Measurements from ENCODE around the gene USP26.
"Not testable (repeated sequence)": the region's sequence is repeated elsewhere in the genome, so short reads cannot be mapped to it uniquely, and the experiment has no call there.

The USP26 gene

DNA sequence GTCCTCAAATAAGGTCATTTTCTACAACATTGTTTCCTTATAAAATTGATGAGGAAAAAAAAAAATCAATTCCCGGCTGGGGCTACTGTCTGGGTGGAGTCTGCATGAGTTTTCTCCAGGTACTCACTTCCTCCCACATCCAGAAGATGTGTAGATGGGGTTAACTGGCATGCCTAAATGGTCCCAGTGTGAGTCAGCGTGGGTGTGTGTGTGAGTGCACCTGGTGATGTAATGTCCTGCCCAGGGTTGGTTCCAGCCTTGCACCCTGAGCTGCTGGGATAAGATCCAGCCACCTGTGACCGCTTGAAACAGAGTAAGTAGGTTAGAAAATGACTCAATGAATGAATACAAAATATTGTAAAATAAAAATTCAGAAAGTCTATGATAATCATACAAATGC is 11.1 kb downstream of the USP26 start:
- H3K36me3 ChIP-seq (ENCODE audit: control insufficient read depth, low read length), result no peaks in the 10 kb centered on the region
- no peaks in the 10 kb centered on the region for H3F3A ChIP-seq (ENCODE audit: control insufficient read depth, insufficient read depth)
- H3K79me2 ChIP-seq (ENCODE audit: control insufficient read depth, low read length), result no peaks in the 10 kb centered on the region
- no peak overlapping the region for H3K4me3 ChIP-seq (ENCODE audit: low read length)
- no peak overlapping the region for H3K27ac ChIP-seq (ENCODE audit: low read depth, low read length)
- H4K20me1 ChIP-seq (ENCODE audit: control insufficient read depth, insufficient read depth, low read depth, low read length), result no peaks in the 10 kb centered on the region
- no peaks in the 10 kb centered on the region for H3K4me1 ChIP-seq (ENCODE audit: control insufficient read depth, low read length)
- no peak for TF ChIP-seq EZH2phosphoT487 (IDR thresholded peaks at IDR 0.05; ENCODE audit: borderline replicate concordance, low read length)
- TF ChIP-seq, protein P1, sequence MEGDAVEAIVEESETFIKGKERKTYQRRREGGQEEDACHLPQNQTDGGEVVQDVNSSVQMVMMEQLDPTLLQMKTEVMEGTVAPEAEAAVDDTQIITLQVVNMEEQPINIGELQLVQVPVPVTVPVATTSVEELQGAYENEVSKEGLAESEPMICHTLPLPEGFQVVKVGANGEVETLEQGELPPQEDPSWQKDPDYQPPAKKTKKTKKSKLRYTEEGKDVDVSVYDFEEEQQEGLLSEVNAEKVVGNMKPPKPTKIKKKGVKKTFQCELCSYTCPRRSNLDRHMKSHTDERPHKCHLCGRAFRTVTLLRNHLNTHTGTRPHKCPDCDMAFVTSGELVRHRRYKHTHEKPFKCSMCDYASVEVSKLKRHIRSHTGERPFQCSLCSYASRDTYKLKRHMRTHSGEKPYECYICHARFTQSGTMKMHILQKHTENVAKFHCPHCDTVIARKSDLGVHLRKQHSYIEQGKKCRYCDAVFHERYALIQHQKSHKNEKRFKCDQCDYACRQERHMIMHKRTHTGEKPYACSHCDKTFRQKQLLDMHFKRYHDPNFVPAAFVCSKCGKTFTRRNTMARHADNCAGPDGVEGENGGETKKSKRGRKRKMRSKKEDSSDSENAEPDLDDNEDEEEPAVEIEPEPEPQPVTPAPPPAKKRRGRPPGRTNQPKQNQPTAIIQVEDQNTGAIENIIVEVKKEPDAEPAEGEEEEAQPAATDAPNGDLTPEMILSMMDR (IDR thresholded peaks at IDR 0.05; ENCODE audit: low read depth, low read length, poor library complexity, severe bottlenecking), result no peak
- no peaks in the 10 kb centered on the region for H3K9me3 ChIP-seq (ENCODE audit: control insufficient read depth, insufficient read depth, low read length)
- H3K9me2 ChIP-seq (replicated peaks; ENCODE audit: control insufficient read depth, low read length), result no peaks in the 10 kb centered on the region
- H3K27me3 ChIP-seq (ENCODE audit: control insufficient read depth, low read length), result no peaks in the 10 kb centered on the region
- H3K4me2 ChIP-seq (ENCODE audit: low read length), result no peak overlapping the region

DNA sequence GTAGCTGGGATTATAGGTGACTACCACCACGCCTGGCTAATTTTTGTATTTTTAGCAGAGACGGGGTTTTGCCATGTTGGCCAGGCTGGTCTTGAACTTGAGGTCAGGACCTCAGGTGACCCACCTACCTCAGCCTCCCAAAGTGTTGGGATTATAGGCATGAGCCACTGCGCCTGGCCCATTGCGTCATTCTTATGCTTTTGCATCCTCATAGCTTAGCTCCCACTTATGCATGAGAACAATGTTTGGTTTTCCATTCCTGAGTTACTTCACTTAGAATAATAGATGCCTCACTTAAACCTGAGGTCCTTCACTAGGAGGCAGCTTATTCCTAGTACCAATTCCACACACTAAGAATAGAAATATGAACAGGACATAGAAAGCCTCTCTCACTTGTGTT is 11.9 kb downstream of the USP26 start:
- H3K36me3 ChIP-seq (ENCODE audit: control insufficient read depth, low read length); H3K4me2 ChIP-seq (ENCODE audit: low read length); H4K20me1 ChIP-seq (ENCODE audit: control insufficient read depth, insufficient read depth, low read depth, low read length); H3K79me2 ChIP-seq (ENCODE audit: control insufficient read depth, low read length); H3K4me3 ChIP-seq (ENCODE audit: low read length); H3K9me2 ChIP-seq (replicated peaks; ENCODE audit: control insufficient read depth, low read length); H3K27me3 ChIP-seq (ENCODE audit: control insufficient read depth, low read length); H3K9me3 ChIP-seq (ENCODE audit: control insufficient read depth, insufficient read depth, low read length); H3K4me1 ChIP-seq (ENCODE audit: control insufficient read depth, low read length); H3F3A ChIP-seq (ENCODE audit: control insufficient read depth, insufficient read depth); H3K27ac ChIP-seq (ENCODE audit: low read depth, low read length): not testable (repeated sequence)

DNA sequence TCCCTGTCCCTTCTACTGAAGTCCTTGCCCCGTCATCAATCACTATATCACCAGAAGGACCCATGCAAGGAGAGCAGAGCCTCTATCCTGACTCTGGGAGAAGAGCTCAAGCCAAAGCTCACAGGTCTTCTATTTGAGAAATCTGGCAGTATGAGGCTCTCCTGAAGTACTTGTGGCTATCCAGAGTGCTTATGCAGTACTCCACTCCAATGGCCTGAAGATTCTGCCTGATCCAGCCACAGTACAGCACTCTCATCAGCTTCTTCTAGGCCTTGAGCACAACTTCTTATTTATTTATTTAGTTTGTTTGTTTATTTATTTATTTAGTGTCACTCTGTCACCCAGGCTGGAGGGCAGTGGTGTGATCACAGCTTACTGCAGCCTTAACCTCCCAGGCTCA is 13.0 kb downstream of the USP26 start:
- H3K79me2 ChIP-seq (ENCODE audit: control insufficient read depth, low read length), result no peaks in the 10 kb centered on the region
- H3F3A ChIP-seq (ENCODE audit: control insufficient read depth, insufficient read depth), result no peaks in the 10 kb centered on the region
- H3K9me2 ChIP-seq (replicated peaks; ENCODE audit: control insufficient read depth, low read length), result no peaks in the 10 kb centered on the region
- no peak overlapping the region for H3K4me2 ChIP-seq (ENCODE audit: low read length)
- H4K20me1 ChIP-seq (ENCODE audit: control insufficient read depth, insufficient read depth, low read depth, low read length), result no peaks in the 10 kb centered on the region
- H3K4me3 ChIP-seq (ENCODE audit: low read length), result no peak overlapping the region
- no peak overlapping the region for H3K27ac ChIP-seq (ENCODE audit: low read depth, low read length)
- TF ChIP-seq EZH2phosphoT487 (IDR thresholded peaks at IDR 0.05; ENCODE audit: borderline replicate concordance, low read length), result no peak
- TF ChIP-seq, protein P1 (IDR thresholded peaks at IDR 0.05; ENCODE audit: low read depth, low read length, poor library complexity, severe bottlenecking), result no peak
- no peaks in the 10 kb centered on the region for H3K4me1 ChIP-seq (ENCODE audit: control insufficient read depth, low read length)
- H3K27me3 ChIP-seq (ENCODE audit: control insufficient read depth, low read length), result no peaks in the 10 kb centered on the region
- H3K36me3 ChIP-seq (ENCODE audit: control insufficient read depth, low read length), result no peaks in the 10 kb centered on the region
- H3K9me3 ChIP-seq (ENCODE audit: control insufficient read depth, insufficient read depth, low read length), result no peaks in the 10 kb centered on the region

DNA sequence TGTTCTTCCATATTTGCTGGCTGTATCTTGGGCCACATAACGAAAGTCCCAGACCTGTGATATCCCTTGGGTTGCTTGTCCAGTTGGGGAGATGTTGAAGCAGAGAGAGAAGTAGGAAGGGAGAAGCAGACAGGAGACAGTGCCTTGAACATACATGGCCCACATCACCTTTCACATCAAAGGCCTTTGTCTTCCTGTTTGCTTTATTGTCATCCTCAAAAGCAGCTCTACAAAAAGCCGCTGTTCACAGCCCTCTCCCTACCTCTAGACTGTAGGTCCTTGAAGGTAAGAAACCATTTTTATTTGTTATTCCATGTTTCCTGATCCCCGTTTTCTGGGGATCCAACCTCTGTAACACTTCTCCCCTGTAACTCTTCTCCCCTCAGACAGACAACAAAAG is 14.9 kb downstream of the USP26 start:
- Histone ChIP-seq H4K20me1 (ENCODE audit: control insufficient read depth, insufficient read depth, low read depth, low read length) (no peaks in the 10 kb centered on the region), H3K4me2 (ENCODE audit: low read length) (no peak overlapping the region), H3K9me3 (ENCODE audit: control insufficient read depth, insufficient read depth, low read length) (no peaks in the 10 kb centered on the region), H3K4me1 (ENCODE audit: control insufficient read depth, low read length) (no peaks in the 10 kb centered on the region), H3F3A (ENCODE audit: control insufficient read depth, insufficient read depth) (no peaks in the 10 kb centered on the region), H3K9me2 (replicated peaks; ENCODE audit: control insufficient read depth, low read length) (no peaks in the 10 kb centered on the region), H3K27ac (ENCODE audit: low read depth, low read length) (no peak overlapping the region), H3K4me3 (ENCODE audit: low read length) (no peak overlapping the region), H3K79me2 (ENCODE audit: control insufficient read depth, low read length) (no peaks in the 10 kb centered on the region), H3K27me3 (ENCODE audit: control insufficient read depth, low read length) (no peaks in the 10 kb centered on the region), H3K36me3 (ENCODE audit: control insufficient read depth, low read length) (no peaks in the 10 kb centered on the region)
- no peak for TF ChIP-seq EZH2phosphoT487 (IDR thresholded peaks at IDR 0.05; ENCODE audit: borderline replicate concordance, low read length)
- TF ChIP-seq, protein P1 (IDR thresholded peaks at IDR 0.05; ENCODE audit: low read depth, low read length, poor library complexity, severe bottlenecking), result no peak

DNA sequence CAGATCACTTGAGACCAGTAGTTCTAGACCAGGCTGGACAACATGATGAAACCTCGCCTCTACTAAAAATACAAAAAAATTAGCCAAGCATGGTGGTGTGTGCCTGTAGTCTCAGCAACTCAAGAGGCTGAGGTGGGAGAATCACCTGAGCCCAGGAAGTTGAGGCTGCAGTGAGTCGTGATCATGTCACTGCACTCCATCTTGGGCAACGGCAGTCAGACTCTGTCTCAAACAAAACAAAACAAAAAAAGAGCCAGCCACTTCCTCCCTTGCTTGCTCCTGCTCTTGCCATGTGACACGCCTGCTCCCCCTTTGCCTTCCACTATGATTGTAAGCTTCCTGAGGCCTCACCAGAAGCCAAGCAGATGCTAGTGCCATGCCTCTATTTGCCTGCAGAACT is 19.1 kb downstream of the USP26 start:
- not testable (repeated sequence) for H4K20me1 ChIP-seq (ENCODE audit: control insufficient read depth, insufficient read depth, low read depth, low read length); H3K36me3 ChIP-seq (ENCODE audit: control insufficient read depth, low read length); H3K4me1 ChIP-seq (ENCODE audit: control insufficient read depth, low read length); H3K9me2 ChIP-seq (replicated peaks; ENCODE audit: control insufficient read depth, low read length); H3F3A ChIP-seq (ENCODE audit: control insufficient read depth, insufficient read depth); H3K4me3 ChIP-seq (ENCODE audit: low read length); H3K4me2 ChIP-seq (ENCODE audit: low read length); H3K27me3 ChIP-seq (ENCODE audit: control insufficient read depth, low read length); H3K79me2 ChIP-seq (ENCODE audit: control insufficient read depth, low read length); H3K9me3 ChIP-seq (ENCODE audit: control insufficient read depth, insufficient read depth, low read length); H3K27ac ChIP-seq (ENCODE audit: low read depth, low read length)

All from DOHH2 (cell line).